ENCODE data around the gene UTP18.

DNA sequence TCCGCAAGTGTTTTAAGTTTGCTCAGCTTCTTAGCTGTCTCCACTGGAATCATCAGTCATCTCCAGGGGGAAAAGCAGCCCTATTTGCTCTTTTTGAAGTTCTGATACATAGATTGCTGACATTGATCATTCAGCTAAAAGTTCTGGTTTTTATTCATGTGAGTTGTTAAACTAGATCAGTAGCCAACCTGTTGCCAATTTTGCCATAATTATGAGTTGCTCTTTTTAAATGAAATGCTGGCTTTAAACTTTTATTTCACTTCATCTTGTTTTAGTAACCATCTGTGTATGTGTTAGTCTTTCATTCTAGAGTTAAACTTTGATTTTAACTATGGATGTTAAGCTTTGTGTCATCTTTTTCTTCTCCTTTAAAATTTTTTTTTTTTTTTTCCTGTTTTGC, 12.5 kb downstream of the UTP18 start:
- TF ChIP-seq TCF7 (CRISPR knock-in tag; IDR thresholded peaks at IDR 0.05; ENCODE audit: low read depth) (no peak), CTCF (IDR thresholded peaks at IDR 0.05) (no peak), SP1 (CRISPR knock-in tag; conservative IDR thresholded peaks at IDR 0.05) (no peak), FOXK1 (CRISPR knock-in tag; IDR thresholded peaks at IDR 0.05) (no peak)
- TF ChIP-seq, protein P1, sequence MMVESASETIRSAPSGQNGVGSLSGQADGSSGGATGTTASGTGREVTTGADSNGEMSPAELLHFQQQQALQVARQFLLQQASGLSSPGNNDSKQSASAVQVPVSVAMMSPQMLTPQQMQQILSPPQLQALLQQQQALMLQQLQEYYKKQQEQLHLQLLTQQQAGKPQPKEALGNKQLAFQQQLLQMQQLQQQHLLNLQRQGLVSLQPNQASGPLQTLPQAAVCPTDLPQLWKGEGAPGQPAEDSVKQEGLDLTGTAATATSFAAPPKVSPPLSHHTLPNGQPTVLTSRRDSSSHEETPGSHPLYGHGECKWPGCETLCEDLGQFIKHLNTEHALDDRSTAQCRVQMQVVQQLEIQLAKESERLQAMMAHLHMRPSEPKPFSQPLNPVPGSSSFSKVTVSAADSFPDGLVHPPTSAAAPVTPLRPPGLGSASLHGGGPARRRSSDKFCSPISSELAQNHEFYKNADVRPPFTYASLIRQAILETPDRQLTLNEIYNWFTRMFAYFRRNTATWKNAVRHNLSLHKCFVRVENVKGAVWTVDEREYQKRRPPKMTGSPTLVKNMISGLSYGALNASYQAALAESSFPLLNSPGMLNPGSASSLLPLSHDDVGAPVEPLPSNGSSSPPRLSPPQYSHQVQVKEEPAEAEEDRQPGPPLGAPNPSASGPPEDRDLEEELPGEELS (CRISPR knock-in tag; IDR thresholded peaks at IDR 0.05): no peak
